H1 (cell line): Measurements from ENCODE around the gene NEURL1.

Experiments
- CEBPB ChIP-seq: IDR thresholded peaks from 2 replicates; pipeline ENCODE4 v1.6.1; 2012; ENCODE audit warnings: low read depth, low read length
- EZH2 ChIP-seq: fragments of 200-600 bp; sonication (generic); IDR thresholded peaks from 2 replicates; pipeline ENCODE4 v1.7.1; 2012; ENCODE audit warnings: low read depth, mild to moderate bottlenecking, moderate library complexity, low read length, inconsistent platforms; ENCODE audit not compliant: severe bottlenecking
- FOSL1 ChIP-seq: IDR thresholded peaks from 2 replicates; pipeline ENCODE4 v1.6.1; 2011; ENCODE audit warnings: mild to moderate bottlenecking, low read depth, low read length, moderate library complexity; ENCODE audit not compliant: insufficient read depth
- POLR2AphosphoS5 ChIP-seq: IDR thresholded peaks from 2 replicates; pipeline ENCODE4 v1.6.1; 2011; ENCODE audit warnings: low read depth, low read length
- RAD21 ChIP-seq, 2 experiments: IDR thresholded peaks in 1 of 2; conservative IDR thresholded peaks in 1 of 2; 2 replicates each; pipeline ENCODE4 v1.6.1; 2011; ENCODE audit warnings: low read depth in 2 of 2, low read length in 2 of 2, improper control_type of control experiment in 1 of 2, inconsistent platforms in 1 of 2, mild to moderate bottlenecking in 1 of 2, moderate library complexity in 1 of 2
- TAF1 ChIP-seq: IDR thresholded peaks from 2 replicates; pipeline ENCODE4 v1.6.1; 2011; ENCODE audit warnings: mild to moderate bottlenecking, low read depth, low read length
- TAF7 ChIP-seq: optimal IDR thresholded peaks from 2 replicates; pipeline ENCODE3; 2011; ENCODE audit warnings: low read depth, mild to moderate bottlenecking, inconsistent platforms, low read length, moderate library complexity, borderline replicate concordance
- TEAD4 ChIP-seq: IDR thresholded peaks from 2 replicates; pipeline ENCODE4 v1.6.1; 2012; ENCODE audit warnings: low read depth, low read length, inconsistent platforms, mixed read lengths
- TF ChIP-seq, protein P1 (sequence below): IDR thresholded peaks from 2 replicates; pipeline ENCODE4 v1.6.1; 2012; ENCODE audit warnings: inconsistent platforms
- TF ChIP-seq, protein P2 (sequence below), 3 experiments: IDR thresholded peaks; 1 replicate in 2 of 3; 2 replicates in 1 of 3; pipeline versions ENCODE4 v1.5.1 to v1.6.1; 2011; ENCODE audit warnings: low read length in 3 of 3, mild to moderate bottlenecking in 3 of 3, inconsistent platforms in 2 of 3, low read depth in 1 of 3, moderate library complexity in 1 of 3; ENCODE audit not compliant: insufficient read depth in 1 of 3; ENCODE audit errors: control extremely low read depth in 1 of 3

DNA sequence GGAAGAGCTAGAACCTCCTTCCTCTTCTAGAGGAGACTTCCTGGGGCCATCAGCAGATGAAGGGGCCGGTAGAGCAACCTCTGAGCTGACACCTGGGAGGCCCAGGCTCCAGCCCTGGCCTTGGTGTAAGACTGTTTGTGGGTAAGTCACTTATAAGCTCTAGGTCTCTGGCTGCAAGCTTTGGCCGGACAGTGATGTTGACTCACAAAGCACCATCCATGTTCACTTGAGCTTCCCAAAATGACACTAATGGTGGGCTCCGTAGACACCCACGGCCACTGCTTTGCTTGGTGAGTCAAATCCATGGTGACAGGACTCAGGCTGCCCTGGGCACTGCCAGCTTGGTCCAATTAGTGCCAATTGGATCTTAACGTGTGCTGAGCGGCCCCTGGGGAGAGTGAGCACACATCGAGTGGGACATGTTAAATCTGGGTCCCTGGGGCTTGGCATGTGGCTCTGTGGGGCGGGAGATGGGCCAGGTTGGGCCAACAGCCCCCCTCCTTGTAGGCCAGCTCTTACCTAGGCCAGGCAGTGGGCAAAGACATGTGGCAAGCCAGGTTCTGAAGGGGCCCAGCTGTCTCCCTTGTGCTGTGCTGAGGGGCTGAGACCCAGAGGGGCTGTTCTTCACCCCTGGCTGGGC lies 16.7 kb downstream of the NEURL1 start:
- TF ChIP-seq, protein P1, sequence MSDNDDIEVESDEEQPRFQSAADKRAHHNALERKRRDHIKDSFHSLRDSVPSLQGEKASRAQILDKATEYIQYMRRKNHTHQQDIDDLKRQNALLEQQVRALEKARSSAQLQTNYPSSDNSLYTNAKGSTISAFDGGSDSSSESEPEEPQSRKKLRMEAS = no peak
- TF ChIP-seq, protein P2, sequence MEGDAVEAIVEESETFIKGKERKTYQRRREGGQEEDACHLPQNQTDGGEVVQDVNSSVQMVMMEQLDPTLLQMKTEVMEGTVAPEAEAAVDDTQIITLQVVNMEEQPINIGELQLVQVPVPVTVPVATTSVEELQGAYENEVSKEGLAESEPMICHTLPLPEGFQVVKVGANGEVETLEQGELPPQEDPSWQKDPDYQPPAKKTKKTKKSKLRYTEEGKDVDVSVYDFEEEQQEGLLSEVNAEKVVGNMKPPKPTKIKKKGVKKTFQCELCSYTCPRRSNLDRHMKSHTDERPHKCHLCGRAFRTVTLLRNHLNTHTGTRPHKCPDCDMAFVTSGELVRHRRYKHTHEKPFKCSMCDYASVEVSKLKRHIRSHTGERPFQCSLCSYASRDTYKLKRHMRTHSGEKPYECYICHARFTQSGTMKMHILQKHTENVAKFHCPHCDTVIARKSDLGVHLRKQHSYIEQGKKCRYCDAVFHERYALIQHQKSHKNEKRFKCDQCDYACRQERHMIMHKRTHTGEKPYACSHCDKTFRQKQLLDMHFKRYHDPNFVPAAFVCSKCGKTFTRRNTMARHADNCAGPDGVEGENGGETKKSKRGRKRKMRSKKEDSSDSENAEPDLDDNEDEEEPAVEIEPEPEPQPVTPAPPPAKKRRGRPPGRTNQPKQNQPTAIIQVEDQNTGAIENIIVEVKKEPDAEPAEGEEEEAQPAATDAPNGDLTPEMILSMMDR (IDR thresholded peaks at IDR 0.05; ENCODE audit: control extremely low read depth in 1 of 3, insufficient read depth in 1 of 3, low read depth in 1 of 3, low read length in 3 of 3) = no peak
- no peak for TF ChIP-seq CEBPB
- no peak for TF ChIP-seq RAD21 (IDR thresholded peaks at IDR 0.05 in 1 of 2, conservative IDR thresholded peaks at IDR 0.05 in 1 of 2; ENCODE audit: low read depth in 2 of 2, low read length in 2 of 2)
- TF ChIP-seq TAF7 = no peak
- TF ChIP-seq POLR2AphosphoS5 = no peak
- TF ChIP-seq TEAD4 = no peak
- TF ChIP-seq TAF1 = no peak
- no peak for TF ChIP-seq FOSL1
- TF ChIP-seq EZH2 = no peak
